Measurements from ENCODE around the gene TLE7.

TLE7 gene

DNA sequence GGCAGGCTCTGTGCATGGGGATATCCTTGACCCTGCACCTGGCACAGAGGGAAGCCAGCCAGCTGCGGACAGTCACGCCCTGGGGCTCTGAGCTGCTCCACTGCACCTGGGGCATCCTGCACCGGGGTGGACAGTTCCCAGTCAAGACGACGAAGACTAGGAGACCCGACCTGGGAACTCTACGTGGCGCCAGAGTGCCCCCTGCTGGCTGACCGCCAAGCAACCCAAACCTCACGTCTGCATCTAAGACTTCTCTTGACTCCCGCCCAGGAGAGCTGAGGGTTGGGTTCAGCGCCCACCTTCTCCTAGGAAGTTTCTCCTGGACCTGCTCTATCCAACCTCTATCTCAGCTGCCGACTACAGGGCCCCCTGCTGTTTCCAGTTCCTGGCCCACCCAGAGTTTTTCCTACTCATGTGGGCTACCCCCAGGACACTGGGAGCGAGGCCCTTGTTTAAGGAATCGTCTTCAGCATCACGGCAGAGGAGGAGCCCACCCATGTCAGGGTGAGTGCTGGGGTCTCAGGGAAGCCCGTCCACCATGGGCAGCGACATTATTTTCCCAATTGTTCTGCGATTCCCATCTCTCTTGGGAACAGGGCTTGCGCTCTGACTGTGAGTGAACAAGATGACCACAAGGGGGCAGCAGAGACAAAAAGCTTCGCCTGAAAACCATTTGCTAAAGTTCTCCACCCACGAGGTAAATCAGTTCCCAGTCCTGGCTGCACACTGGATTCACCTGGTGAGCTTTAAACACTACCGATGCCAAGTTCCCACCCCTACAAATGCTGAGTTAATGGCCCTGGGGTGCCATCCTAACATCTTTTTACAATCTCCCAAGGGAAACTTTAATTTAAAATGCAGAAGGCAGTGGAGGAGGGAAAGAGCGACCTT is 29.3 kb downstream of the TLE7 start:
- peak; percentile 28 to 36 for DNase-seq (ENCODE audit: low read depth in 2 of 2)

DNA sequence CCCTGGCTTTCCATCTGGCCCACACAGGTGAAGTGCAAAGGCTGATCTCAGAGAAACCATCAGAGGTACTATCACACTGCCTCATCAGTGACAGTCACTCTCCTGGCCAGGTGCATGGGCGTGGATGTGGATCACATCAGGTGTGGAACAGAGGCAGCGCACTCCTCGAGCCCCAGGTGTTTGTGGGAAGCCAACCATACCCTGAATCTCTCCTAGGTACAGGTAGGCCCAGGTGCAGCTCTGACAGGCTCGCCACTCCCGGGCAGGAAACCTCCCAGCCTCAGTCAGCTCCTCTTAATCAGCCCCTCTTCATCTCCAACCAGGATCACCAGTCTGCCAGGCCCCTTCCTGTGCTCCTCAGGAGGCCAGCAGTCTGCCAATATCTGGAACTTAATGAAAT is 31.7 kb downstream of the TLE7 start:
- no peak for DNase-seq (ENCODE audit: low read depth in 2 of 2)

DNA sequence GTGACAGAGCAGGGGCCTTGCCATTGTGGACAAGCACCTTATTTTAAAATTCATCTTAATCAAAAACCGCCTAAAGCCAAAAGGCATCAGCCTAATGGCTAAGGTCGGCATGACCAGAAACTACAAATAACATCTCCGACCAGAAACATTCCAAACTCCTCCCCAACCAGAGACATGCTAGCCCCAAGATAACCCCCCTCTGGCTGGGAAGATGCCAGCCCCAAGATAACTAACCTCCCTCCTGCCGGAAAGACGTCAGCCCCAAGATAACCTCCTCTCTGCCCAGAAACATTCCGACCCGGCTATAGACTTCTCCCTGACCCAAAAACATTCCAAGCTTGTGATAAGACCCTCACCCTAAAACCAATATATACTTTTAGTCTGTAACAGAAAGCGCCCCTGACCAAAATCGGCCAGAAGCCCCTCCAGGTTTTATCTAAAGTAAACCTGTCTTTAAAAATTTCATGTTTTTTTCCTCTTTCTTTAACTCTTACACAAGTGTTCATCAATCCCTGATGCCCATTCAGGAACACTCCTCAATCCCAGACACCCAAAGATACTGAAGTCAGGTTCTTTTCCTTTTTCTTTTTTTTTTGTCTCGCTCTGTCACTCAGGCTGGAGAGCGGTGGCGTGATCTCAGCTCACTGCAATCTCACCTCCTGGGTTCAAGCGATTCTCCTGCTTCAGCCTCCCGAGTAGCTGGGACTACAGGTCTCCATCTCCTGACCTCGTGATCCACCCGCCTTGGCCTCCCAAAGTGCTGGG is 32.7 kb downstream of the TLE7 start:
- DNase-seq (ENCODE audit: low read depth in 2 of 2): no peak

DNA sequence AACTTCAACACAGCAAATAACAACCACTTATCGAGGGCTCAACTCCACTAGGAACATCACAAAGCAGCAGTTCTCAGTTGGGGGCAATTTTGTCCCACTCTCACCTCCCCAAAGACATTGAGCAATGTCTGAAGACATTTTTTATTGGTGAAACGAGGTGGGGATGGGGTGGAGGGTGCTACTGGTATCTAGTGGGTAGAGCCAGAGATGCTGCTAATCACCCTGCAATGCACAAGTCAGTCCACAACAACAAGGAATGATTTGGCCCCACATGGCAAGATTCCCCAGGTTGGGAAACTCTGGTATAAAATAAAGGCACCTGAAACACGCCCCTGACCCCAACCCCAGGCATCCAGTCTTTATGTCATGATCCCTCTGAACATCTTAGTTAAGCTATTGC is 33.3 kb downstream of the TLE7 start:
- DNase-seq (ENCODE audit: low read depth in 2 of 2): no peak

DNA sequence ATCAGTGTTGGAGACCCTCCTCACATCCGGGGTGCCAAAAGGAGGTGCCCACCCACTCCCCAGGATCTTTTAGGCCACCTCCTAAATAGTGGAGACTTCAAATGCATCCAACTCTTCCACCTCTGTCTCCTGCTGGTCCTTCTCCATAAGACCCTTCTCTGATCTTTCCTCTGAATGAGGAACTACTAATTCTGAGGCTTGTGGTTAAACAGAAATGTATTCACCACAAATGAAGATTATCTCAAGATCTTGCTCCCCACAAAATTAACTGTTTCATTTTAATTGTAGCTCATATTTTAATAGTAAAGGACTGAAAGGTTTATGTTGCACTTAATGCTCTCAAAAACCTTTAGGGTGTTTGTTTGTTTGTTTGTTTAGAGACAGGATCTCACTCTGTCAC is 34.1 kb downstream of the TLE7 start:
- no peak for DNase-seq (ENCODE audit: low read depth in 2 of 2)

DNA sequence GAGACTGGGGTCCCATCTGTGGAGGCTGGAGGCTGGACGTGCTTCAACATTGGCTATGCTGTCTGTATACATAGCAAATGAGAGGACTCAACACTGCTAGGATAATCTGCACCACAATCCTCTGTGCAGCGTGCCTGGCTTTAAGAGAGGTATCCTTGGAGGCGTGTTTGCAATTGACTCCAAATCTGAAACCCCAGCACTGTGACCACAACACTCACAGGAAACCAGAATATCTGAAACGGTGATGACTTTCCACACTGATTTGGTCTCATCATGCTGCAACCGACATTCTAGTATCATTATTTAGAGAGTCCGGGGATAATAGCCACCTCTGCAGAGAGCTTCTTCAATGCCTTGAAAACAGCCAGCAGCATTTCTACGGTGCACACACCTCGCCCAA is 35.1 kb downstream of the TLE7 start:
- DNase-seq (ENCODE audit: low read depth in 2 of 2): no peak

DNA sequence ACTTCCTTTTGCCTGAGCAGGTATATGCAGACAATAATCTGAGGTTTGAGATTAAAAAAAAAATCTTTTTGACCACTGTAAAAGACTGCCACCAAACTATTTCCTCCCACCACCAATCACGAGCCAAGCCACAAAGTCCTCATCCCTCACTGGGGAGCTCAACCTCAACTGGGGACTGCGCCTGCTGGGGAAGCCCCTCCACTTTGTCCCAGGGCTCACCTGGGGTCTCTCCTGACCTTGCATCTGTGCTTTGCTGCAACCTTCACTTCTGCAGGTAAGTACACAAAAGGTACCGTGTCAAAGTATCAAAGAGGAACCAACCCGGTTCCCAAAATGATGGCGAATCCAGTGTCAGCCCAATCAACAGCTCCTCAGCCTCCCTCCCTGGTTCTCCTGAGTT is 35.5 kb downstream of the TLE7 start:
- DNase-seq (ENCODE audit: low read depth in 2 of 2): no peak

DNA sequence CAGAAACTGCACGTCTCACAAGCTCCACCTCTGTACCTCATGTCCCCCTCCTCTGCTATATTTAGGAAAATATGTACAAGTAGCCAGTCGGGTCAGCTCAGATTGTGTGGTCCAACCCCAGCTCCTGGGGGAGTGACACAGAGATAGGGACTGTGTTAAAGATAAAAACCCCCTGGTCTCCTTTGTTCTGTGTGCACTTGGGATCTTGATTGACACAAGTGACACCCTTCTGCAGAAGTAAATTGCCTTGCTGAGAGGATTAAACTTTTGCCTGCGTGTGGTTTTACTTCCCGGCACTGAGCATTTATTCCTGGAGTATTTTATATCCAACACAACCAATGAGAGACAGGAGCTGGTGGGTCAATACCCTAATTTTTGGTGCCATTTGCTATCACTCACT is 37.5 kb downstream of the TLE7 start:
- DNase-seq (ENCODE audit: low read depth in 2 of 2): no peak

DNA sequence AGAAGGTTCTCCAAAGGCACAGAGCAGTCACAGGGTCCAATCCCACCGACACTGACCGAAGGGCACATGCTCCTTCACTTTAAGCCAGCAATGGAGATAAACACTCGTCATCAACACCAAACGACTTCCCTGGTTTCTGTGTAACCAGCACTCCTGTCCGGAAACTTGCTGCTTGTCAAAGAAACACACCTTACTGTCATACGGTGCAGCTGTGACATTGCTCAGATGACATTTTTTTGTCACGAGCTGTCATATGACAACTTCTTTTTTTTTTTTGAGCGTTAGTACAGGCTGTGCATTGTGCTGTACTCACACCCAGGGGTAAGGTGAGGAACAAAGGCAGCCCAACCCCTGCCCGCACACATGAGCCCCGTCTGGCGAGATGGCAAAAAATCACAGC is 39.2 kb downstream of the TLE7 start:
- no peak for DNase-seq (ENCODE audit: low read depth in 2 of 2)

DNA sequence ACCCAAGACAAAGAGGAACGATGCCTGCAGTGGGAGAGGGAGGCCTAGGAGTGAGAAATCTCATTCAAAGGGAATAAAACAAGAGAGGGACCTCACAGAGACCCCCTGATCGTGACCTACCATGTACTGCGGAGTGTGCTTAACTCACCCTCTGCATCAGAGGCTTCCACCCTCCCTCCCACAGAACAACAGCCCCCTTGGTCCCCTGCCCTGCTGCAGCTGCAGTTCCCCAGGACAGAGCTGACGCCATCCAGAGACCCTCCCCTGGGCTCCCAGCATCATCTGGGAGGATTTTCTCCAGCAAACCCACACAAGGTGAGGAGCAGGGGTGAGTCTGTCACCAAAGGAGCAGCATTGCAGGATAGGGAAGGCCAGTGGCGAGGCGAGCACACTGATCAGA is 39.8 kb downstream of the TLE7 start:
- DNase-seq (ENCODE audit: low read depth in 2 of 2): no peak

DNA sequence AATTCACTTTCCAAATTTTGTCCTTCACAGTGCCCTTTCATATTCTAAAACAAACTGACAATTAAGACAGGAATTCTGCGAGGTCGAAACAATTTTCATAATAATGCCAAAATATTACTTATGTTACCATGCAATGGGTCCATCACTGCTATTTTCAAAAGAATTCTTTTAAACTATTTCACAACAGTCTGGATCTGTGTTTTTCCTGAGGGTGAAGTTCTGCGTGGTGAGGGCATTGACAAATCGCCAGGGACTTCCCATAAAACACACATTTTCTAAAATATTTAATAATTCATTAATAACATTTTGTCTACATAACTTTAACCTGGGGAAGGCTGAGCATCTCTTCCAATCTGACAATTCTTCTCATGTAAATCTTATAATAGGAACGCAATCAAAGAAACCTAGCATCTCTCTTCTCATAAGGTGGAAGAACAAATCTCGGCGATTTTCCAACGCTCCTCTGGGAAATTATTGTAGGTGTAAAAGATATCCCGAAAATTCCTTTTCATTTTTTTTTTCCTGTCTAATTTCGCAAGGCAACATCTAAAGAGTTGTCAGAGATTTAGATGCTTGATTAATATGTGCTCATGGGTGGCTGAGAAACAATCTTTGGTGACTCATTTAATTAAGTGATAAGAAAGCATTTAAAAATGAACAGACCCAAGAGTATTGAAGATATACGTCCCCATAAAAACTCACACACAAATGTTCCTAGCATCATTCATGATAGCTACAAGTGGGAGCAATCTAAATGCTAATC is 41.9 kb downstream of the TLE7 start:
- no peak for DNase-seq (ENCODE audit: low read depth in 2 of 2)

DNA sequence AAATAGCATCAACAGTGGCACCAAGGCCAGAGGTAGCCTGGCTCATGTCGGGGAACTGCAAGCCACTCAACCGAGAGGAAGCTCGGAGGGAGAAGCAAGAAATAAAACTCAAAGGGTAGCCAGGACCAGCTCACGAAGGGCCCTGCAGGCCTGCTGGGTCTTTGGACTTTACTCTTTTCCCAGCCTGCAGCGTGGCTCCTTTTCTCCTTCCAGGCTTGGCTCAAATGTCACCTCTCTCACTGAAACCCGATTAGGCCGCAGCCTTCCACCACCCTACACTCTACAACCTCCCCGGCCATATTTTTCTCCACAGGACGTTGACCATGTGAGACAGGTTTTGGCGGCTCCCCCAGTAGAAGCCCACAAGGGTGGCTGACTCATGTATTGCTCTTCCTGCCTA is 45.3 kb downstream of the TLE7 start:
- DNase-seq (ENCODE audit: low read depth in 2 of 2): no peak

DNA sequence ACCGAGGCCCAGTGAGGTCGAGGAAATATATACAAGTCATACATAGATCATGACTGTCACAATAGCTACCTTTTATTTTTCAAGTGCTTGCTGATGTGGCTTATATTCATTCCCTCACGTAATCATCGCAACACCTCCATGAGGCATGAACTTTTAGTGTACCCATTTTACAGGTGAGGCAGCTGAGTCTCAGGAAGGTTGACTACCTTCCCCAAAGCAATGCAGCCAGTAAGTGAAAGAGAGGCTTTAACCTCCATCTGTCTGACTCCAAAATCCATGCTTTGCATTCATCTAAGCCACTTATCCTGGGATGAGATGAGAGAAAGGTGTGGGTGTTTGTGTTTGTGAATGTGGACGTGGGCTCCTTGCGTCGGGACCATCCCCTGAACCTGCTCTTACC is 52.5 kb downstream of the TLE7 start:
- no peak for DNase-seq (ENCODE audit: low read depth in 2 of 2)

DNA sequence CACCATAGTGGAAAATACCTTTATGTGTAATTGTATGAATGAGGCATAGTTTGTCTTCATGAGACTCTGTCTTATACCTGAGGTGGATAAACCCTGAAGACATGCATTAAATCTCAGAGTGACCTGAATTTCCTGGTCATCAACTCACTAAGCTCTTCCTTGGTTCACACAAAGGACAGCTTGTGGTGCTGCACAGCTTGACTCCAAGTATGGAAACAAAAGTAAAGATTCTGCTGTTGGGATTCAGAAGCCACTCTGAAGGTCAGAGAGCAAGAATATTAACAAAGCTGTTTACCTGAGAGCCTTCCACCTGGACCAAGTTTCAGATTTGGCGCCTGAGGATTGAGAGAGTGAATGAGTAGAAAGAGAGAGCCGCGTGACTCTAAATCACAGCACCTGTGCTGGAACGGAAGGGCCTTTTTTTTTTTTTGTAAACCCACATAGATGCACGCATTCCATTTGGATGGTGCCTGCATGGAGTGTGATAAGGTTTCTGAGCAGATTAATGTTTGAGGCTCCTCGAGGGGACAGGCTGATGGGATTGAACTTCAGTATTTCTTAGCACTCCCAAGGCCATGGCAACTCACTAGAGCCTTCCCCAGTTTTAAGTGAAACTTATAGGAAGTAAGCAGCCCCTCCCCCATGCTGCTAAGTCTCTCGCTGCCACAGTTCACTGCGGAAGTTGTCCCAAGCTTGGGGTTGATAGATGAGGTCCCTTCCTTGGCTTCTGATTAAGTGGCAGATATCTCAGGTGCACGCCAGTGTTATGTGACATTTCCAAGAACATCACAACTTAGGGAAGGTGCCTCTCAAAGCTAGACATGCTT is 54.6 kb downstream of the TLE7 start:
- no peak for DNase-seq (ENCODE audit: low read depth in 2 of 2)

DNA sequence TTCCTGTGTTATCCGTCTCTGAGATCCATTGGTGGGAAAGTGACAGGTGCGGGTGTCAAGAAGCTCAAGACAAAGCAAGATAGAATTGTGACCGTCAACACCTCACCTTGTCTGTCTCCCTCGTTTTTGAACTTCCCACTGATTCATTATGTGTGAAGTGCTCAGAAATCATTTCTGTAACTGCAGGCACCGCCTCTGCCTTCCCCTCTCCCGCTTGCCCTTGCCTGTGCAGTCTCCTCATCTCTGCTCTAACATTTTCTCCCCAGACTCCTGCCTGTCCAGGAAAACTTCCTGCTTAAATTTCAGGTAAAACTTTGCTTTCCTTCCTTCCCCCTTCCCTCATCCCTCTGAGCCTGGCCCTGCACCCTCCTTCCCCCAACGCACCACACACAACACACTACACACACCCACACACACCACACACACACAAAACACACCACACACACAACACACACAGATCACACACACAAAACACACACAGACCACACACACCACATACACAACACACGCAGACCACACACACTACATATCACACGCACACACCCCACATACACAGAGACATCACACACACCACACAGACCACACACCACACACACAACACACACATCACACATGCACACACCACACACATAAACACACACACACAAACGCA is 57.7 kb downstream of the TLE7 start:
- no peak for DNase-seq (ENCODE audit: low read depth in 2 of 2)

DNA sequence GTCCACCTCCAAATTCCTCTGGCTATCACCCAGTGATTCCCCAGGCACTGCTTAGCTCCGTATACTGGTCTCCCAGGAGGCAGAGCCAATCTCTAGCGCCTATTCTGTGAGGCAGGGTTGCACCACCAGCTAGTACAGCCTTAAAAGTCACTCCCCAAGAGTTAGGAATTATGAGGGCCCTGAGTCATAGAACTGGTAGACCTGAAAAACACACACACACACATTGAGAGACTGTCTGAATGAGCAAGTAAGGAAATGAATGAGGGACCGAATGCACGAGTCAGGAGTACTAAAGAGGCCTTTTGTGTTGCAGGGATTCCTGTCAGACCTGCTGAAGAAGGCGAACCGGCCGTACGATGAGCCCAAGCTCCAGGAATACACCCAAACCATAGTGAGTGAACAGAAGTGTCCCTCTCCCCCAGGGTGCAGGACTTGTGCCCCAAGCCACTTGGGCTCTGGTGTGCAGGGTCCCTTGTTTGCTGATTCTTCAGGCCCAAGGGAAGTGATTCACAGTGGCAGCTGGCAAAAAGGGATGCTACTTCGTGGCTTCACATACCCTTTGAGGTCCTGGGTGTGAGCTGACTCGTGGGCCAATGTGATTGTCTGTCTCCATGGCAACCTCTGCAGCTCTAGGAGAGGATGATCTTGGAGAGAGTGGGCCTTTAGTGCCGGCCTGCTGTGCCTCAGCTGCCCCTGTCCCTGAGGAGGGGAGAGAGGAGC is 58.6 kb downstream of the TLE7 start:
- no peak for DNase-seq (ENCODE audit: low read depth in 2 of 2)

DNA sequence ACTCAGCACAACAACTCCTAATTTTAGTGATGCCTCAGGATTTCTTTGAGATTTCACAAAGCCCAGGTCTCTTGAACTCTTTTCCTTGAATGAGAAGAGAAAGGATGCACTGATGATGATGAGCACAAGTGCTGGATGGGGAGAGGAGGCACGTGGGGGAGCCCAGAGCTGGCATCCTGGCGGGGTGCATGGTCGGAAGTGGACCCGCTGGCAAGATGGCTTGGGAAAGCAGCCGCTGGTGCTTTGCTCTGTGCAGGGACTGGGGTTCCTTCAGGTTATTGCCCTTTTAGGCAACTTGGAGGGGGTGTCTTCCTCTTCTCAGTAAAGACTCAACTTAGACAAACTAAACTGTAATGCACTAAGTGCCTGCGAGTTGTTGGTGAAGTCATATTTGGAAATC is 61.0 kb downstream of the TLE7 start:
- DNase-seq (ENCODE audit: low read depth in 2 of 2): no peak

Measured in fibroblast of skin of left quadriceps (primary cell).